GM23338 (cell line): ENCODE results near the gene ZNF212. TPM values are rescaled to one million over a fixed set of nuclear protein-coding genes. Genes with fewer than 3 reads are reported as not detected.

Experiments
- ATAC-seq: fragments of 200-7000 bp; cut with Tn5 transposase; 3 replicates; pipeline ENCODE4 v1.9.1; 2020
- DNase-seq: peaks from one replicate; pipeline ENCODE4 v3.0.0-alpha.2; 2015; ENCODE audit warnings: low spot score
- H2AFZ ChIP-seq: fragments of 200-600 bp; sonication (generic); 2 replicates; pipeline ENCODE4 v1.8.0; 2016; ENCODE audit warnings: antibody characterized with exemption, mild to moderate bottlenecking, moderate library complexity
- H3F3A ChIP-seq: fragments of 200-600 bp; sonication (generic); replicated peaks from 2 replicates; pipeline ENCODE4 v1.8.0; 2017; ENCODE audit warnings: antibody characterized with exemption, mixed run types, low read depth
- H3K27ac ChIP-seq: fragments of 200-600 bp; sonication (generic); 2 replicates; pipeline ENCODE4 v1.6.1; 2016; ENCODE audit warnings: low read depth
- H3K27me3 ChIP-seq: fragments of 200-600 bp; sonication (generic); 2 replicates; pipeline ENCODE4 v1.8.0; 2016; ENCODE audit warnings: mild to moderate bottlenecking, mixed run types, moderate library complexity; ENCODE audit not compliant: insufficient read depth
- H3K36me3 ChIP-seq: fragments of 200-600 bp; sonication (generic); 2 replicates; pipeline ENCODE4 v1.8.0; 2016; ENCODE audit warnings: mild to moderate bottlenecking; ENCODE audit not compliant: insufficient read depth
- H3K4me1 ChIP-seq: fragments of 200-600 bp; sonication (generic); 2 replicates; pipeline ENCODE4 v1.8.0; 2016; ENCODE audit warnings: mild to moderate bottlenecking, moderate library complexity; ENCODE audit not compliant: insufficient read depth
- H3K4me2 ChIP-seq: fragments of 200-600 bp; sonication (generic); 2 replicates; pipeline ENCODE4 v1.7.1; 2017; ENCODE audit warnings: mixed run types
- H3K4me3 ChIP-seq: fragments of 200-600 bp; sonication (generic); 2 replicates; pipeline ENCODE4 v1.6.1; 2016; ENCODE audit warnings: mixed run types
- H3K79me2 ChIP-seq: fragments of 200-600 bp; sonication (generic); replicated peaks from 2 replicates; pipeline ENCODE4 v1.8.0; 2017; ENCODE audit warnings: mild to moderate bottlenecking; ENCODE audit not compliant: insufficient read depth
- H3K9me2 ChIP-seq: fragments of 200-600 bp; sonication (generic); 2 replicates; pipeline ENCODE4 v1.8.0; 2017; ENCODE audit not compliant: insufficient read depth
- H4K20me1 ChIP-seq: fragments of 200-600 bp; sonication (generic); replicated peaks from 2 replicates; pipeline ENCODE4 v1.8.0; 2017; ENCODE audit warnings: mild to moderate bottlenecking; ENCODE audit not compliant: insufficient read depth
- H3K27ac Mint-ChIP-seq: 2 replicates; pipeline ENCODE4 v1.8.0; 2020; ENCODE audit warnings: inconsistent platforms, mild to moderate bottlenecking, moderate library complexity, mixed read lengths
- H3K27me3 Mint-ChIP-seq: 3 replicates; pipeline ENCODE4 v1.8.0; 2022; ENCODE audit warnings: low read depth, mild to moderate bottlenecking, moderate library complexity, mixed read lengths, inconsistent platforms; ENCODE audit not compliant: insufficient read depth, poor library complexity
- H3K36me3 Mint-ChIP-seq: 3 replicates; pipeline ENCODE4 v1.8.0; 2021; ENCODE audit warnings: low read depth, mild to moderate bottlenecking, inconsistent platforms, moderate library complexity, mixed read lengths
- H3K4me1 Mint-ChIP-seq: 3 replicates; pipeline ENCODE4 v1.8.0; 2020; ENCODE audit warnings: mild to moderate bottlenecking, inconsistent platforms, mixed read lengths
- H3K4me3 Mint-ChIP-seq: 3 replicates; pipeline ENCODE4 v1.8.0; 2021; ENCODE audit warnings: moderate library complexity, mild to moderate bottlenecking, inconsistent platforms, mixed read lengths
- H3K9me3 Mint-ChIP-seq: 3 replicates; pipeline ENCODE4 v1.8.0; 2020; ENCODE audit warnings: moderate library complexity, mild to moderate bottlenecking, inconsistent platforms, mixed read lengths
- CREB1 ChIP-seq: fragments of 250-450 bp; sonication (Bioruptor Pico); IDR thresholded peaks from 2 replicates; pipeline ENCODE4 v1.5.0; 2020; ENCODE audit warnings: low read depth, mild to moderate bottlenecking, moderate library complexity
- EZH2 ChIP-seq: fragments of 200-600 bp; sonication (generic); IDR thresholded peaks from one replicate; pipeline ENCODE4 v1.8.0; 2017; ENCODE audit warnings: antibody characterized with exemption, mild to moderate bottlenecking, low read depth; ENCODE audit not compliant: unreplicated experiment
- EZH2phosphoT487 ChIP-seq: fragments of 200-600 bp; sonication (generic); IDR thresholded peaks from one replicate; pipeline ENCODE4 v1.8.1; 2018; ENCODE audit warnings: antibody characterized with exemption; ENCODE audit not compliant: unreplicated experiment
- JUNB ChIP-seq: IDR thresholded peaks from one replicate; pipeline ENCODE4 v1.6.1; 2016; ENCODE audit warnings: antibody characterized with exemption; ENCODE audit not compliant: unreplicated experiment
- STAT1 ChIP-seq: IDR thresholded peaks from one replicate; pipeline ENCODE4 v1.6.1; 2016; ENCODE audit warnings: antibody characterized with exemption; ENCODE audit not compliant: unreplicated experiment
- ZNF114 ChIP-seq: fragments of 250-450 bp; sonication (Bioruptor Pico); IDR thresholded peaks from 2 replicates; pipeline ENCODE4 v1.5.0; 2020; ENCODE audit warnings: mild to moderate bottlenecking, moderate library complexity
- ZNF331 ChIP-seq: fragments of 250-450 bp; sonication (Bioruptor Pico); IDR thresholded peaks from 2 replicates; pipeline ENCODE4 v1.5.0; 2020; ENCODE audit warnings: low read depth, mild to moderate bottlenecking, moderate library complexity
- polyA plus RNA-seq: library from polyadenylated mRNA; unstranded; fragments of >200 nt; fragmentation: Nextera tagmentation; extraction: Ambion mirVana; gene quantifications from 2 replicates; pipeline ENCODE4 v1.2.1, GENCODE V29; 2016
- total RNA-seq: library from RNA; depleted of rRNA; stranded (reverse); fragments of >200 nt; shearing (Covaris generic); gene quantifications from 2 replicates; pipeline ENCODE4 v1.2.3, GENCODE V29; 2014
- TF ChIP-seq, protein P1 (sequence below): IDR thresholded peaks from 2 replicates; pipeline ENCODE4 v1.6.1; 2016; ENCODE audit warnings: antibody characterized with exemption
- TF ChIP-seq, protein P2 (sequence below): fragments of 250-450 bp; sonication (Bioruptor Pico); IDR thresholded peaks from 2 replicates; pipeline ENCODE4 v1.5.0; 2020; ENCODE audit warnings: mild to moderate bottlenecking, moderate library complexity

The ZNF212 gene
- total and polyA plus RNA-seq, 2 experiments from 2014 or later: 10.8 to 18.9 TPM

DNA sequence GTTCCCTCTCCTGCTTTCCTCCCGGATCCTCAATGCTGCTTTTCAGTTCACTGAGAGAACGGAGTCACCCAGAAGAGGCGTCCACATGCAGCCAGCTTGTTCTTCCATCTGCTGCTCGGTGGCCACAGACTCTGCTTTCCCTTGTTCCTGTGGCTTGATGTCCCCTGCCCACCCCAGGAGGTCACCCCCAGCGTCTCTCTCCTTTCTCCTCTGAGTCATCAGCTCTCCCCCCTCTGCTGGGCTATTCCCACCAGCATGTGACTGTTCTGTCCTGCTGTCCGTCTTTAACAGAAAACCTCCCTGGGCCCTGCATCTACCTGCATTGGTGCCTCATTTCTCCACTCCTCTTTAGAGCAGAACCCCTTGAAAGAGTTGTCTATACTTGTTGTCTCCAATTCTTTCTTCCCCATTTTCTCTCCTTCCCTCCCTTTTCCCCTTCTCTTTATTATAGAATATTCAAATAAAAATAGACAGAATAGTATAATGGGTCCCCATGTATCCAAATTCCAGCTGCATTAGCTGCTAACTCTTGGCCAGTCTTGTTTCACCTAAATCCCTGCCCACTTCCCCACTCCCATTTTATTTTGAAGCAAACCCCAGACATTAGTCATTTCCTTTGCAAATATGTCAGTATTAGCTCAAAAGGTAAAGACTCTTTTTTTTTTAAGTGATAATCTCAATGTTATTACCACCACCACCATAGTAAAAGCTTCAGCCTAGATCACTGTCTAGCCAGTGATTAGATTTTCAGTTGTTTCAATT lies 40.0 kb upstream of the ZNF212 start:
- Histone ChIP-seq H3K27me3 (no peaks in the 10 kb centered on the region), H4K20me1 (peaks cover 25% of the 10 kb centered on the region), H3K36me3 (peaks cover 47% of the 10 kb centered on the region), H3K4me2 (no peak overlapping the region), H3K27ac (no peak overlapping the region), H3K4me1 (0 out of 2 replicates have a peak, but pooled peaks cover 6% of the 10 kb centered on the region), H3K4me3 (no peak overlapping the region), H2AFZ (no peak overlapping the region), H3K79me2 (peaks cover 60% of the 10 kb centered on the region), H3K9me2 (no peaks in the 10 kb centered on the region), H3F3A (peaks cover 20% of the 10 kb centered on the region; the same call in 1 of the 2 replicates)
- H3K4me1 Mint-ChIP-seq: peaks cover 21% of the 10 kb centered on the region
- peaks cover 72% of the 10 kb centered on the region for H3K36me3 Mint-ChIP-seq
- H3K27ac Mint-ChIP-seq: no peak overlapping the region
- no peak for DNase-seq
- ATAC-seq: no peak
- H3K27me3 Mint-ChIP-seq: peaks cover 13% of the 10 kb centered on the region
- TF ChIP-seq ZNF331 (CRISPR knock-in tag) (no peak), ZNF114 (CRISPR knock-in tag) (no peak), CREB1 (CRISPR knock-in tag) (no peak), JUNB (no peak), EZH2phosphoT487 (no peak), EZH2 (no peak), STAT1 (no peak)
- TF ChIP-seq, protein P1, sequence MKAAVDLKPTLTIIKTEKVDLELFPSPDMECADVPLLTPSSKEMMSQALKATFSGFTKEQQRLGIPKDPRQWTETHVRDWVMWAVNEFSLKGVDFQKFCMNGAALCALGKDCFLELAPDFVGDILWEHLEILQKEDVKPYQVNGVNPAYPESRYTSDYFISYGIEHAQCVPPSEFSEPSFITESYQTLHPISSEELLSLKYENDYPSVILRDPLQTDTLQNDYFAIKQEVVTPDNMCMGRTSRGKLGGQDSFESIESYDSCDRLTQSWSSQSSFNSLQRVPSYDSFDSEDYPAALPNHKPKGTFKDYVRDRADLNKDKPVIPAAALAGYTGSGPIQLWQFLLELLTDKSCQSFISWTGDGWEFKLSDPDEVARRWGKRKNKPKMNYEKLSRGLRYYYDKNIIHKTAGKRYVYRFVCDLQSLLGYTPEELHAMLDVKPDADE: no peak
- TF ChIP-seq, protein P2, sequence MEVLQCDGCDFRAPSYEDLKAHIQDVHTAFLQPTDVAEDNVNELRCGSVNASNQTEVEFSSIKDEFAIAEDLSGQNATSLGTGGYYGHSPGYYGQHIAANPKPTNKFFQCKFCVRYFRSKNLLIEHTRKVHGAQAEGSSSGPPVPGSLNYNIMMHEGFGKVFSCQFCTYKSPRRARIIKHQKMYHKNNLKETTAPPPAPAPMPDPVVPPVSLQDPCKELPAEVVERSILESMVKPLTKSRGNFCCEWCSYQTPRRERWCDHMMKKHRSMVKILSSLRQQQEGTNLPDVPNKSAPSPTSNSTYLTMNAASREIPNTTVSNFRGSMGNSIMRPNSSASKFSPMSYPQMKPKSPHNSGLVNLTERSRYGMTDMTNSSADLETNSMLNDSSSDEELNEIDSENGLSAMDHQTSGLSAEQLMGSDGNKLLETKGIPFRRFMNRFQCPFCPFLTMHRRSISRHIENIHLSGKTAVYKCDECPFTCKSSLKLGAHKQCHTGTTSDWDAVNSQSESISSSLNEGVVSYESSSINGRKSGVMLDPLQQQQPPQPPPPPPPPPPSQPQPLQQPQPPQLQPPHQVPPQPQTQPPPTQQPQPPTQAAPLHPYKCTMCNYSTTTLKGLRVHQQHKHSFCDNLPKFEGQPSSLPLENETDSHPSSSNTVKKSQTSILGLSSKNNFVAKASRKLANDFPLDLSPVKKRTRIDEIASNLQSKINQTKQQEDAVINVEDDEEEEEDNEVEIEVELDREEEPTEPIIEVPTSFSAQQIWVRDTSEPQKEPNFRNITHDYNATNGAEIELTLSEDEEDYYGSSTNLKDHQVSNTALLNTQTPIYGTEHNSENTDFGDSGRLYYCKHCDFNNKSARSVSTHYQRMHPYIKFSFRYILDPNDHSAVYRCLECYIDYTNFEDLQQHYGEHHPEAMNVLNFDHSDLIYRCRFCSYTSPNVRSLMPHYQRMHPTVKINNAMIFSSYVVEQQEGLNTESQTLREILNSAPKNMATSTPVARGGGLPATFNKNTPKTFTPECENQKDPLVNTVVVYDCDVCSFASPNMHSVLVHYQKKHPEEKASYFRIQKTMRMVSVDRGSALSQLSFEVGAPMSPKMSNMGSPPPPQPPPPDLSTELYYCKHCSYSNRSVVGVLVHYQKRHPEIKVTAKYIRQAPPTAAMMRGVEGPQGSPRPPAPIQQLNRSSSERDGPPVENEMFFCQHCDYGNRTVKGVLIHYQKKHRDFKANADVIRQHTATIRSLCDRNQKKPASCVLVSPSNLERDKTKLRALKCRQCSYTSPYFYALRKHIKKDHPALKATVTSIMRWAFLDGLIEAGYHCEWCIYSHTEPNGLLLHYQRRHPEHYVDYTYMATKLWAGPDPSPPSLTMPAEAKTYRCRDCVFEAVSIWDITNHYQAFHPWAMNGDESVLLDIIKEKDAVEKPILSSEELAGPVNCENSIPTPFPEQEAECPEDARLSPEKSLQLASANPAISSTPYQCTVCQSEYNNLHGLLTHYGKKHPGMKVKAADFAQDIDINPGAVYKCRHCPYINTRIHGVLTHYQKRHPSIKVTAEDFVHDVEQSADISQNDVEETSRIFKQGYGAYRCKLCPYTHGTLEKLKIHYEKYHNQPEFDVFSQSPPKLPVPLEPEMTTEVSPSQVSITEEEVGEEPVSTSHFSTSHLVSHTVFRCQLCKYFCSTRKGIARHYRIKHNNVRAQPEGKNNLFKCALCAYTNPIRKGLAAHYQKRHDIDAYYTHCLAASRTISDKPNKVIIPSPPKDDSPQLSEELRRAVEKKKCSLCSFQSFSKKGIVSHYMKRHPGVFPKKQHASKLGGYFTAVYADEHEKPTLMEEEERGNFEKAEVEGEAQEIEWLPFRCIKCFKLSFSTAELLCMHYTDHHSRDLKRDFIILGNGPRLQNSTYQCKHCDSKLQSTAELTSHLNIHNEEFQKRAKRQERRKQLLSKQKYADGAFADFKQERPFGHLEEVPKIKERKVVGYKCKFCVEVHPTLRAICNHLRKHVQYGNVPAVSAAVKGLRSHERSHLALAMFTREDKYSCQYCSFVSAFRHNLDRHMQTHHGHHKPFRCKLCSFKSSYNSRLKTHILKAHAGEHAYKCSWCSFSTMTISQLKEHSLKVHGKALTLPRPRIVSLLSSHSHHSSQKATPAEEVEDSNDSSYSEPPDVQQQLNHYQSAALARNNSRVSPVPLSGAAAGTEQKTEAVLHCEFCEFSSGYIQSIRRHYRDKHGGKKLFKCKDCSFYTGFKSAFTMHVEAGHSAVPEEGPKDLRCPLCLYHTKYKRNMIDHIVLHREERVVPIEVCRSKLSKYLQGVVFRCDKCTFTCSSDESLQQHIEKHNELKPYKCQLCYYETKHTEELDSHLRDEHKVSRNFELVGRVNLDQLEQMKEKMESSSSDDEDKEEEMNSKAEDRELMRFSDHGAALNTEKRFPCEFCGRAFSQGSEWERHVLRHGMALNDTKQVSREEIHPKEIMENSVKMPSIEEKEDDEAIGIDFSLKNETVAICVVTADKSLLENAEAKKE (CRISPR knock-in tag): no peak
- no peak overlapping the region for H3K4me3 Mint-ChIP-seq
- no peaks in the 10 kb centered on the region; the same call in 2 of the 3 replicates for H3K9me3 Mint-ChIP-seq
